ENCODE results near the gene PRKAG3.

The PRKAG3 gene

GRCh38 chr2:218865999-218866398 is 34.4 kb upstream of the PRKAG3 start:
- in situ Hi-C loops (cut with MboI; ENCODE audit: low pct_unique_long_range_greater_than_20kb, low sequenced_read_pairs) = no loop called here
- DNase-seq = no peak

DNA sequence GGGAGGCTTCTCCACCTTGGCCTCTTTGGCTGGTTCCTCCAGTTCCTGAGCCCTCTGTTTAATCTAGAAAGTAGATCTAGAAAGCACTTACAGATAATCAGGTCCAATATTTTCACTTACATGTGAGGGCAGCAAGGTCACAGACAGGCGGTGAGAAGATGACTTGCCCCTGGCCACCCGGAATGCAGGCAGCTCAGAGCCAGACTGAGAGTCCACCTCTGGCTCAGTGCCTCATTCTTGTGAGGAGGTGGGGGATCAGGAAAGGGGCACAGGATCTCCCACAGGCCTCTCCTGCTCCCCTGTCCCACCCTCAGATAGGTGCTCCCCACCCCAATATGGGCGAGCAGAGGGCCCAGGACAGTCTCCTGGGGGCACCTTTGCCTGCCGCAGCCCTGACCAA is 33.8 kb upstream of the PRKAG3 start:
- in situ Hi-C loops (cut with MboI; ENCODE audit: low pct_unique_long_range_greater_than_20kb, low sequenced_read_pairs) = no loop called here
- DNase-seq = no peak

GRCh38 chr2:218863021-218863520 is 31.5 kb upstream of the PRKAG3 start:
- in situ Hi-C loops (cut with MboI; ENCODE audit: low pct_unique_long_range_greater_than_20kb, low sequenced_read_pairs) = no loop called here
- no peak for DNase-seq

GRCh38 chr2:218861645-218862318 is 30.2 kb upstream of the PRKAG3 start:
- in situ Hi-C loops (cut with MboI; ENCODE audit: low pct_unique_long_range_greater_than_20kb, low sequenced_read_pairs) = no loop called here

GRCh38 chr2:218860950-218861381 is 29.4 kb upstream of the PRKAG3 start:
- peak; percentile 76 for DNase-seq
- in situ Hi-C loops (cut with MboI; ENCODE audit: low pct_unique_long_range_greater_than_20kb, low sequenced_read_pairs) = no loop called here

More at GRCh38 chr2:218861645-218862318, 30.2 kb upstream of the PRKAG3 start:
- no peak for DNase-seq

- no peak for DNase-seq
- in situ Hi-C loops (cut with MboI; ENCODE audit: low pct_unique_long_range_greater_than_20kb, low sequenced_read_pairs) = no loop called here
These were observed 28.6 kb upstream of the PRKAG3 start for GRCh38 chr2:218859988-218860831.

- in situ Hi-C loops (cut with MboI; ENCODE audit: low pct_unique_long_range_greater_than_20kb, low sequenced_read_pairs) = no loop called here
- DNase-seq = no peak
These were observed 28.0 kb upstream of the PRKAG3 start, which contains the start of gene WNT6 for GRCh38 chr2:218859556-218859987. Gene WNT6, plus strand, starts transcription at chr2:218859805. Its CDS starts 233 bp downstream, at chr2:218860038.

- DNase-seq = no peak
- in situ Hi-C loops (cut with MboI; ENCODE audit: low pct_unique_long_range_greater_than_20kb, low sequenced_read_pairs) = no loop called here
These were observed 27.3 kb upstream of the PRKAG3 start for GRCh38 chr2:218858671-218859555.

DNA sequence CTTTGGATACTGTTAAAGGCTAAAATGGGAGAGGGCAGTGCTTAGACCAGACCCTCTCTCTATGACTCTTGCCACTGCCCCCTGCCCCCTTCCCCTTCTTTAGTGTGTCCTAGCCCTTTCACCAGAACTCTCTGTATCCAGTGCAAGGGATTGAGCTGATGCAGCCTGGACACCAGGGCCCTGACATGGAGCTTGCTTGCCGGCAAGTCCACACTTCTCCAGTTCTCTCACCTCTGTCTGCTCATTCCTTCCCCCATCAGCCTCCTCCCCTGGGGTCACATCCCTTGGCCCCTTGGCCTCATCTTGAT is 26.5 kb upstream of the PRKAG3 start:
- in situ Hi-C loops (cut with MboI; ENCODE audit: low pct_unique_long_range_greater_than_20kb, low sequenced_read_pairs) = no loop called here

DNA sequence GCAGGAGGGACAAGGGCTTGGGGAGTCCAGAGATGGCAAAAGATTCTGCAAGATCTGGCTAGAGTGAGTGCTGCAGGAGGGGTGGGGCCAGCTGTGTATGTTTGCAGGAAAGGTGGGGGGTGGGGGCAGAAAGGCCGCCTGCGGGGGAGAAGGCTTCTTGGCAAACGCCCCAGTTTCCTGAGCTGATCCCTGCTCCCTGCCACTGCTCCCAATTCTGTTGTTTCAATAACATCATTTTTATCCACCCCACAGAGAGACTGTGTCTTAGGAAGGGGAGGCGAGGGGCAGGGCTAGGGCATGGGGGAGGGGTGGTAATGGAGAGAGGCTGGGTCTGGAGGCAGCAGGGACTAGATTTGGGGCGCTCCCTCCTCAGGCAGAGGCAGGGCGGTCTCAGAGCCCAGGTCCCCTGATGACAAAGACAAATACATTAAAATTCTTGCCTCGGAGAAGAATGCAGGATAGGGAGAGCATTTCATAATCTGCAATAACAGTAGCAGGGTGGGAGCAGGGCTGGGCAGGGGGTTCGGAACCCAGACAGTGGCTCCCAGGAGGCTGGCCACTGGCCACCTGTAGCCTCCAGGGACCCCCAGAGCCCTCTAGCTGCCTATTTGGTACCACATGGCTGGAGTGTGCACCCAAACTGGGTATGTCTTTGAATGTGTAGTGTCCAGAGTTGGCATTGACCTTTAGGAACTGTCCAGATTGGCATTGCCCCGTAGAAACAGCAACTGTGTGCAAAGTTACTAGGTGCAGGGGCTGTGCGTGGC is 26.0 kb upstream of the PRKAG3 start:
- DNase-seq = no peak
- in situ Hi-C loops (cut with MboI; ENCODE audit: low pct_unique_long_range_greater_than_20kb, low sequenced_read_pairs) = no loop called here

More for the DNA sequence above, 26.5 kb upstream of the PRKAG3 start:
- no peak for DNase-seq

DNA sequence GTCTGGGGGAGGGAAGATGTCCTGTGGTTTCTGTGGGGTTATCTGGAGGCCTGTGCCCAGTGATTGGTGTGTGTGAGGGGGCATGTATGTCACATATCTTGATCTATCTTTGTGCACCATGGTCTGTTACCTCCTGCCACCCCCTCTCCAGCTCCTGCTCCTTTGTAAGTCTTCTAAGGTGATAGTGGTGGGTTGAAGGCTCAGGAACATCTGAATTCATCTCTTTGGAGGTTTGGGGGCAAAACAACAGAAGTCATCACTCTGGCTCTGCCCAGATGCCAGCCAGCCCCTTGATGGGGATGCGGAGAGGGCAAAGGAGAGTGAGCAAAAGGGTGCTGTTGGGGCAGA is 25.3 kb upstream of the PRKAG3 start:
- DNase-seq = no peak
- in situ Hi-C loops (cut with MboI; ENCODE audit: low pct_unique_long_range_greater_than_20kb, low sequenced_read_pairs) = no loop called here

DNA sequence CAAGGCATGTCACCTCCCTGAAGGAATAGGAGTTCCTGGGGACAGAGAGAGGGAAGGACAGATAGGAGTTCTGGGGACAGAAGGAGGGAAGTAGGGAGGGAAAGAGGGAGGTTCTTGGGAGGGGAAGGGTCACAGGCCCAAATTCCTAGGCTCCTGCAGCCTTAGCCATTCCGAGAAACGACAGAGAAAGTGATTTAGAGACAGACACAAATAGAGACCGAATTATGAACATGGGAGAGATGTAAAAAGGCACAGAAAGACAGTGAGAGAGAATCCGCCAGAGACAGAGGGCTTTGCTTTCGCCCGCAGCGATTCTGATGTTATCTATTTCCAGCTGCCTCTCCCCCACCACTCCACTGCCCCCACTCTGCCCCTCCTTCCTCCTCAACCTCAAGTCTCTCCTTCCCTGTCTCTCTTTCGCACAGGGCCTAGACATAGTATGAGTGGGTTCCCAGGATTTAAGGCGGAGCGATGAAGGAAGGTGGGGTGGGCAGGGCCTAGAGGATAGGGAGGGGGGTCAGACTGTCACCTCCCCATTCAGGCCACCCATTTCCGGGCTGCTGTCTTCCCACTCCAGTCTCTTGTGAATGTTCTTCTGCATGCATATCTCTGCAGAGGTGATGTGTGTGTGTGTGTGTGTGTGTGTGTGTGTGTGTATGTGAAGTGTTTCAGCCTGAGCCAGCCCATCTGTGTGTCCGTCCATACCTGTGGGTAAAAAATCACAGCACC is 24.7 kb upstream of the PRKAG3 start:
- peak; percentile 51 for DNase-seq
- in situ Hi-C loops (cut with MboI; ENCODE audit: low pct_unique_long_range_greater_than_20kb, low sequenced_read_pairs) = no loop called here

DNA sequence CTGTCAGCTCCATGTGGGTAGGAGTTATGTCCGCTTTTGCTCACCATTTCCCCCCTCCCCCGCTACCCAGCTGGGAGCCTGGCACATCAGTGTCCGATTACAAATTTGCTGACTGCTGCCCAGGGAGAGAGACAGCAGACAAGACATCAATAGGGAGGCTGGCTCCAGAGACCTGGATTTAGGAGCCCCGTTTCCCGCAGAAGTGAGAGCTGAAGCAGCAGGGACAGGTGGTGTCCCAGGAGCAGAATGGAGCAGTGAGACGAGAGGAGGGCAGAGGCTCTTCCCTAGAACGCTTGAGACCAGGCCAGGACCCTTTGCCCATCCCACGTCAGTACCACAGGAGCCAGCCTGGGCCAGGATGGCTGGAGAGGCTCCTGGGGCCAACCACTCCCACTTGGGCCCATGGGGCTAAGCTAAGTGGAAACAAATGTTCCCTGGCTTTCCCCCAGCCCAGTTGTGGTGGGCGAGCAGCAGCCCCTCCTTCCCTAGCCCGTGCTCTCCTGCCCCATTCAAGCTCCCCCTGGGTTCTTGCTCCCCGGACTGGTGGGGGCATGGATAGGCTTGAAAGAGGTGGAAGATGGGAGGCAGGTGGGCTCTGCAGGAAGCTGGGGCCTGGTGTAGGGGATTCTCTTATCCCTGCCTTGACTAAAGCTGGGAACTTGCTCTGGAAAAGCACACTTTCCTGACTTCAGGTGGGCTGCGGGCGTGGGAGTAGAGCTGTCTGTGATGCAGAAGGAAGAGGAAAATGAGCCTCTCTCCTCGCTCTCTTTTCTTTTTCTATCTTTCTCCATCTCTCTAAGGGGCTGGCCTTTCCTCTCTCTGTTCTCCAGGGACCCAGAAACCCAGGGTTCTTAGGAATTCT is 23.9 kb upstream of the PRKAG3 start:
- in situ Hi-C loops (cut with MboI; ENCODE audit: low pct_unique_long_range_greater_than_20kb, low sequenced_read_pairs) = no loop called here
- no peak for DNase-seq

DNA sequence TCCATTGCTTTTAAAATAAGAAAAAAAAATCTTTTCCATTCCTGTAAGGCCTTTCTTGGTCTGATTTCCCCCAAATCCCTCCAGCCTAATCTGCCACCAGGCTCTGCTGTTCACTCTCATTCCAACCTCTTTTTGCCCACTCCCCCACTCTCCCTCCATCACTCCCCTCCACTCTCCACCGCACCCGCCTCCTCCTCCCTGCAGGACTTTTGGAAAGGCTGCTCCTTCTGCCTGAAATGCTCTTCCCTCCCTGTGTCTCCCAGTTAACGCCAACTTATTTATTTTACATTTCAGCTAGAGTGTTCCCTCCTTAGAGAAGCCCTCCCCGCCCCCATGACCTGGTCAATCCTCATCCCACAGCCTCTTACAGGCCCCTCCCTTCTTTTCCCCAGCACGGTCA is 23.3 kb upstream of the PRKAG3 start:
- DNase-seq = no peak
- in situ Hi-C loops (cut with MboI; ENCODE audit: low pct_unique_long_range_greater_than_20kb, low sequenced_read_pairs) = no loop called here

GRCh38 chr2:218853766-218854165 is 22.2 kb upstream of the PRKAG3 start:
- peak; percentile 75 for DNase-seq
- in situ Hi-C loops (cut with MboI; ENCODE audit: low pct_unique_long_range_greater_than_20kb, low sequenced_read_pairs) = no loop called here

GRCh38 chr2:218852911-218853667 is 21.5 kb upstream of the PRKAG3 start:
- DNase-seq = peak; percentile 72
- in situ Hi-C loops (cut with MboI; ENCODE audit: low pct_unique_long_range_greater_than_20kb, low sequenced_read_pairs) = no loop called here

- in situ Hi-C loops (cut with MboI; ENCODE audit: low pct_unique_long_range_greater_than_20kb, low sequenced_read_pairs) = no loop called here
These were observed 19.7 kb upstream of the PRKAG3 start for GRCh38 chr2:218851286-218851685.

More at GRCh38 chr2:218851286-218851685, 19.7 kb upstream of the PRKAG3 start:
- DNase-seq = no peak
